Uterus (tissue), 4 donors: ENCODE measurements around the gene NT5M. TPM values are rescaled to one million over a fixed set of nuclear protein-coding genes. Genes with fewer than 3 reads are reported as not detected.
"Not testable (repeated sequence)": the region's sequence is repeated elsewhere in the genome, so short reads cannot be mapped to it uniquely, and the experiment has no call there.

Experiments used
- DNase-seq, 2 donors: peaks; one replicate each; pipeline ENCODE4 v3.0.0-alpha.2; 2019 to 2020
- H3K27ac ChIP-seq, 2 donors: fragments of 200-600 bp; sonication (generic); 1 replicate in 1 of 2; 2 replicates in 1 of 2; pipeline ENCODE4 v1.5.1; 2016 to 2018
- H3K27me3 ChIP-seq, 2 donors: fragments of 200-600 bp; sonication (generic); one replicate each; pipeline ENCODE4 v1.5.1; 2018 to 2019; ENCODE audit warnings: control low read depth in 1 of 2
- H3K36me3 ChIP-seq, 2 donors: fragments of 200-600 bp; sonication (generic); one replicate each; pipeline ENCODE4 v1.5.1; 2019; ENCODE audit warnings: control low read depth in 1 of 2
- H3K4me1 ChIP-seq, 2 donors: fragments of 200-600 bp; sonication (generic); one replicate each; pipeline ENCODE4 v1.5.1; 2018 to 2019; ENCODE audit warnings: control low read depth in 1 of 2
- H3K4me3 ChIP-seq, 2 donors: fragments of 200-600 bp; sonication (generic); 1 replicate in 1 of 2; 2 replicates in 1 of 2; pipeline ENCODE4 v1.5.1; 2018 to 2019; ENCODE audit warnings: mild to moderate bottlenecking in 1 of 2
- H3K9me3 ChIP-seq, 2 donors: fragments of 200-600 bp; sonication (generic); one replicate each; pipeline ENCODE4 v1.5.1; 2019; ENCODE audit warnings: control low read depth in 1 of 2
- CTCF ChIP-seq, 4 experiments: fragments of 200-600 bp in 2 of 4; fragments of 450-650 bp in 2 of 4; sonication (generic) in 2 of 4; IDR thresholded peaks; one replicate each; pipeline ENCODE4 v1.5.1; 2016 to 2019; ENCODE audit warnings: antibody characterized with exemption in 4 of 4, mild to moderate bottlenecking in 2 of 4, moderate library complexity in 1 of 4
- POLR2A ChIP-seq, 2 donors: fragments of 450-650 bp; IDR thresholded peaks; one replicate each; pipeline ENCODE4 v1.6.1; 2016; ENCODE audit warnings: antibody characterized with exemption in 2 of 2, mild to moderate bottlenecking in 1 of 2, moderate library complexity in 1 of 2
- intact Hi-C: fragments of 100-400 bp; cut with DNase I; formaldehyde crosslinking; loops from one replicate; pipeline ENCODE4 v1.15.1; 2023; ENCODE audit warnings: low total_unique reads
- total RNA-seq, 4 donors: library from RNA; depleted of rRNA in 3 of 4; stranded (reverse); fragments of >200 nt in 3 of 4; gene quantifications; one replicate each; pipeline versions ENCODE4 v1.1.0 to v1.2.4, GENCODE V29; 2014 to 2023
- donor health status: DM: yes; HTN: yes; CAD: no.

The NT5M gene
- total RNA-seq, 4 donors from 2014 or later, result 0.26 to 7.8 (median 2.8) TPM

- Histone ChIP-seq H3K27ac (no peak overlapping the region), H3K4me3 (no peak overlapping the region), H3K27me3 (no peaks in the 10 kb centered on the region), H3K9me3 (no peaks in the 10 kb centered on the region), H3K4me1 (no peaks in the 10 kb centered on the region), H3K36me3 (no peaks in the 10 kb centered on the region)
- intact Hi-C loops, result no loop called here
- no peak for DNase-seq
- TF ChIP-seq CTCF (IDR thresholded peaks at IDR 0.05) (no peak), POLR2A (IDR thresholded peaks at IDR 0.05) (no peak)
Observed at GRCh38 chr17:17379197-17379991, 76.2 kb downstream of the NT5M start.

- no peaks in the 10 kb centered on the region for H3K4me1 ChIP-seq
- TF ChIP-seq CTCF (IDR thresholded peaks at IDR 0.05), result no peak
- TF ChIP-seq POLR2A (IDR thresholded peaks at IDR 0.05), result no peak
- H3K4me3 ChIP-seq, result no peak overlapping the region
- no peaks in the 10 kb centered on the region for H3K27me3 ChIP-seq
- intact Hi-C loops, result no loop called here
- H3K9me3 ChIP-seq, result no peaks in the 10 kb centered on the region
- no peak overlapping the region for H3K27ac ChIP-seq
- no peak for DNase-seq
- H3K36me3 ChIP-seq, result no peaks in the 10 kb centered on the region
Observed at GRCh38 chr17:17380145-17380925, 77.2 kb downstream of the NT5M start.

- Histone ChIP-seq H3K36me3 (no peaks in the 10 kb centered on the region), H3K4me1 (no peaks in the 10 kb centered on the region), H3K4me3 (no peak overlapping the region), H3K27me3 (no peaks in the 10 kb centered on the region), H3K27ac (no peak overlapping the region), H3K9me3 (no peaks in the 10 kb centered on the region)
- TF ChIP-seq CTCF (IDR thresholded peaks at IDR 0.05) (no peak), POLR2A (IDR thresholded peaks at IDR 0.05) (no peak)
- intact Hi-C loops, result no loop called here
- no peak for DNase-seq
Observed at GRCh38 chr17:17381446-17382064, 78.4 kb downstream of the NT5M start.

GRCh38 chr17:17382065-17382459, 78.9 kb downstream of the NT5M start:
- Histone ChIP-seq H3K27ac (no peak overlapping the region), H3K9me3 (no peaks in the 10 kb centered on the region), H3K4me1 (no peaks in the 10 kb centered on the region), H3K27me3 (no peaks in the 10 kb centered on the region), H3K4me3 (no peak overlapping the region), H3K36me3 (no peaks in the 10 kb centered on the region)
- intact Hi-C loops, result no loop called here
- no peak for TF ChIP-seq CTCF (IDR thresholded peaks at IDR 0.05)
- TF ChIP-seq POLR2A (IDR thresholded peaks at IDR 0.05), result no peak
- no peak for DNase-seq

- Histone ChIP-seq H3K4me1 (no peaks in the 10 kb centered on the region), H3K36me3 (no peaks in the 10 kb centered on the region), H3K27ac (no peak overlapping the region), H3K4me3 (no peak overlapping the region), H3K27me3 (no peaks in the 10 kb centered on the region), H3K9me3 (no peaks in the 10 kb centered on the region)
- no peak for DNase-seq
- TF ChIP-seq POLR2A (IDR thresholded peaks at IDR 0.05) (no peak), CTCF (IDR thresholded peaks at IDR 0.05) (no peak)
- intact Hi-C loops, result no loop called here
Observed at GRCh38 chr17:17382971-17383370, 79.8 kb downstream of the NT5M start.

GRCh38 chr17:17383431-17384290, 80.5 kb downstream of the NT5M start:
- H3K27me3 ChIP-seq, DNase-seq, H3K4me3 ChIP-seq, H3K36me3 ChIP-seq, intact Hi-C loops, H3K27ac ChIP-seq, H3K9me3 ChIP-seq, H3K4me1 ChIP-seq: not testable (repeated sequence)
